ENCODE data around the gene TDRD6. TPM values are rescaled to one million over a fixed set of nuclear protein-coding genes. Genes with fewer than 3 reads are reported as not detected.

The TDRD6 gene, protein sequence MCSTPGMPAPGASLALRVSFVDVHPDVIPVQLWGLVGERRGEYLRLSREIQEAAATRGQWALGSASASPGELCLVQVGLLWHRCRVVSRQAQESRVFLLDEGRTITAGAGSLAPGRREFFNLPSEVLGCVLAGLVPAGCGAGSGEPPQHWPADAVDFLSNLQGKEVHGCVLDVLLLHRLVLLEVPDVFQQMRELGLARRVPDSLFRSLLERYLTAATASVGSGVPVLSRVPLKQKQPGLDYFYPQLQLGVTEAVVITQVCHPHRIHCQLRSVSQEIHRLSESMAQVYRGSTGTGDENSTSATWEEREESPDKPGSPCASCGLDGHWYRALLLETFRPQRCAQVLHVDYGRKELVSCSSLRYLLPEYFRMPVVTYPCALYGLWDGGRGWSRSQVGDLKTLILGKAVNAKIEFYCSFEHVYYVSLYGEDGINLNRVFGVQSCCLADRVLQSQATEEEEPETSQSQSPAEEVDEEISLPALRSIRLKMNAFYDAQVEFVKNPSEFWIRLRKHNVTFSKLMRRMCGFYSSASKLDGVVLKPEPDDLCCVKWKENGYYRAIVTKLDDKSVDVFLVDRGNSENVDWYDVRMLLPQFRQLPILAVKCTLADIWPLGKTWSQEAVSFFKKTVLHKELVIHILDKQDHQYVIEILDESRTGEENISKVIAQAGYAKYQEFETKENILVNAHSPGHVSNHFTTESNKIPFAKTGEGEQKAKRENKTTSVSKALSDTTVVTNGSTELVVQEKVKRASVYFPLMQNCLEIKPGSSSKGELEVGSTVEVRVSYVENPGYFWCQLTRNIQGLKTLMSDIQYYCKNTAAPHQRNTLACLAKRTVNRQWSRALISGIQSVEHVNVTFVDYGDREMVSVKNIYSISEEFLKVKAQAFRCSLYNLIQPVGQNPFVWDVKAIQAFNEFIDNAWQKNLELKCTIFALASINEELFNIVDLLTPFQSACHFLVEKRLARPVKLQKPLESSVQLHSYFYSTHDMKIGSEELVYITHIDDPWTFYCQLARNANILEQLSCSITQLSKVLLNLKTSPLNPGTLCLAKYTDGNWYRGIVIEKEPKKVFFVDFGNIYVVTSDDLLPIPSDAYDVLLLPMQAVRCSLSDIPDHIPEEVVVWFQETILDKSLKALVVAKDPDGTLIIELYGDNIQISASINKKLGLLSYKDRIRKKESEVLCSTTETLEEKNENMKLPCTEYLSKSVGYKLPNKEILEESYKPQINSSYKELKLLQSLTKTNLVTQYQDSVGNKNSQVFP (N-terminal part only)
- 10 to 100 TPM in 1 of 2 donors, under 1 TPM in 1; 0.91 to 13.0 TPM for total RNA-seq

DNA sequence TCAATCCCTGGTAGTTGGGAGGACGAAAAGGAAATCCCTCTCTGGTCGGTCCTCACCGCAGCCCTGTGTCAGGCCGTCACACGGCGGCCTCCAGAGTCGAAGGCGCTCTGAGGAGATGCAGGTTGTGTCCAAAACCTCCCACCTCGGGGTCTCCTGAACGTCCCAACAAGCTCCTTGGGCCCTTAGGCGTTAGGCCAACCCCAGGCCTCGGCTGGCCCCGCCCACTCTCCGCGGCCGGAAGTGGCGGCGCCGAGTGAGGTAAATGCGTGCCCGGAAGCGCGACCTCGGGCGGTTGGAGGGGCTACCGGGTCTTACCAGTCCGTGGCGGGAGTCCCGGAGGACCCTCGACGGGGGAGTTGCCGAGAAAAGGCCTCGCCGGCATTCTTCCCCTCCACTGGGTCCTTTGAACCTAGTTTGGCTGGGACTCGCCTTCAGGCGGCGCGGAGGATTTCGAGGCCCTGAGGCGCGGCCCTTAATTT, at the start of gene TDRD6:
TSS of gene TDRD6 (plus strand) at position 267 of the 479 bp plus-strand sequence. CDS start 244 bp downstream, outside the sequence.
- H3K27ac ChIP-seq = no peak within 1 kb of the TSS
- no peaks in the 10 kb centered on the region for H3K36me3 ChIP-seq
- no peaks in the 10 kb centered on the region for H3K4me1 ChIP-seq (replicated peaks)
- H3K4me3 ChIP-seq = no peak within 1 kb of the TSS
- no peaks in the 10 kb centered on the region for H3K27me3 ChIP-seq (replicated peaks; ENCODE audit: insufficient read depth)
- TF ChIP-seq POLR2A (IDR thresholded peaks at IDR 0.05) = no peak
- H3K9me3 ChIP-seq = no peaks in the 10 kb centered on the region
- DNase-seq (ENCODE audit: low spot score) = no peak
- intact Hi-C loops (cut with DNase I) = no loop called here
- 93% methylated on average over 39 of the region's 41 CpGs for WGBS

DNA sequence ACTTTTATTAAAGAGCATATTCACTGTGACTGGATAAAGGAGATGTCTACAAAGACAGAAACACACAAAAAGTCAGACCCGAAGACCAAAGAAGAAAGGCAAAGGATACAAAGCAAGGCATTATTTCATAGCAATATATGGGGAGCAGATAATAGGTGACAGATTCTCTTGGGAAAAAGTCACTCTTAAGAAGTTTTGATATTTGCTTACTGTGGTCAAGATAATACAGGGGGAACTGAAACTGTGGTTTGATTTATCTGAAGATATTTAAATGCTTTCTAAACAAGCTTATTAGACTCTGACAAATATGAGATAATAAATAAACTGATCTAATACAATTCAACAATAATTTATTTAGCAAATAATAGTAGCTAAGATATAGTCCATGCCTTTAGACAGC, 49.8 kb upstream of the TDRD6 start:
- Histone ChIP-seq H3K27me3 (replicated peaks; ENCODE audit: insufficient read depth) (no peaks in the 10 kb centered on the region), H3K36me3 (no peaks in the 10 kb centered on the region), H3K27ac (no peak overlapping the region), H3K4me1 (replicated peaks) (no peaks in the 10 kb centered on the region), H3K4me3 (no peak overlapping the region), H3K9me3 (no peaks in the 10 kb centered on the region)
- no peak for TF ChIP-seq POLR2AphosphoS5 (IDR thresholded peaks at IDR 0.05)
- TF ChIP-seq POLR2A (IDR thresholded peaks at IDR 0.05) = no peak
- TF ChIP-seq, protein P1, sequence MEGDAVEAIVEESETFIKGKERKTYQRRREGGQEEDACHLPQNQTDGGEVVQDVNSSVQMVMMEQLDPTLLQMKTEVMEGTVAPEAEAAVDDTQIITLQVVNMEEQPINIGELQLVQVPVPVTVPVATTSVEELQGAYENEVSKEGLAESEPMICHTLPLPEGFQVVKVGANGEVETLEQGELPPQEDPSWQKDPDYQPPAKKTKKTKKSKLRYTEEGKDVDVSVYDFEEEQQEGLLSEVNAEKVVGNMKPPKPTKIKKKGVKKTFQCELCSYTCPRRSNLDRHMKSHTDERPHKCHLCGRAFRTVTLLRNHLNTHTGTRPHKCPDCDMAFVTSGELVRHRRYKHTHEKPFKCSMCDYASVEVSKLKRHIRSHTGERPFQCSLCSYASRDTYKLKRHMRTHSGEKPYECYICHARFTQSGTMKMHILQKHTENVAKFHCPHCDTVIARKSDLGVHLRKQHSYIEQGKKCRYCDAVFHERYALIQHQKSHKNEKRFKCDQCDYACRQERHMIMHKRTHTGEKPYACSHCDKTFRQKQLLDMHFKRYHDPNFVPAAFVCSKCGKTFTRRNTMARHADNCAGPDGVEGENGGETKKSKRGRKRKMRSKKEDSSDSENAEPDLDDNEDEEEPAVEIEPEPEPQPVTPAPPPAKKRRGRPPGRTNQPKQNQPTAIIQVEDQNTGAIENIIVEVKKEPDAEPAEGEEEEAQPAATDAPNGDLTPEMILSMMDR (IDR thresholded peaks at IDR 0.05) = no peak
- WGBS = 89% methylated on average over 1 of the region's 1 CpG
- intact Hi-C loops (cut with DNase I) = no loop called here
- no peak for DNase-seq (ENCODE audit: low spot score)

DNA sequence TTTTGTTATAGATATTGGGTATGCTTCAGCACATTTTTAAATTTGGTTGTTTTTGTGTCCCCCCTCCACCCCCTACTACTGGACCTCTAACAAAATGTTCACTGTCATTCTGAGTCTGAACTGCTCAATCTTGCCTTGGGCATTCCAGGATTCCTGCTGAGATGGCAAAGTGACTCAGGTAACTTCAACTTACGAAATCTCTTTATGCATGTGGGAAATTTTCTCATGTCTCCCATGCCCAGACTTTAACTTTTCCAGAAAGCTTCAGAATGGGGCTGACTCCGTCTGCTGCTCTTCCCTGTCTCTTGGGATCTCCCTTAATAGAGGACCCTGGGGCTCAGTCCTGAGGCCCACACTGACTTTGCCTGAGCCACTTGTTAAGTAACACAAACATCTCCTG, 49.0 kb upstream of the TDRD6 start:
- DNase-seq (ENCODE audit: low spot score) = no peak
- 88% methylated on average over 2 of the region's 2 CpGs for WGBS
- no peak overlapping the region for H3K27ac ChIP-seq

DNA sequence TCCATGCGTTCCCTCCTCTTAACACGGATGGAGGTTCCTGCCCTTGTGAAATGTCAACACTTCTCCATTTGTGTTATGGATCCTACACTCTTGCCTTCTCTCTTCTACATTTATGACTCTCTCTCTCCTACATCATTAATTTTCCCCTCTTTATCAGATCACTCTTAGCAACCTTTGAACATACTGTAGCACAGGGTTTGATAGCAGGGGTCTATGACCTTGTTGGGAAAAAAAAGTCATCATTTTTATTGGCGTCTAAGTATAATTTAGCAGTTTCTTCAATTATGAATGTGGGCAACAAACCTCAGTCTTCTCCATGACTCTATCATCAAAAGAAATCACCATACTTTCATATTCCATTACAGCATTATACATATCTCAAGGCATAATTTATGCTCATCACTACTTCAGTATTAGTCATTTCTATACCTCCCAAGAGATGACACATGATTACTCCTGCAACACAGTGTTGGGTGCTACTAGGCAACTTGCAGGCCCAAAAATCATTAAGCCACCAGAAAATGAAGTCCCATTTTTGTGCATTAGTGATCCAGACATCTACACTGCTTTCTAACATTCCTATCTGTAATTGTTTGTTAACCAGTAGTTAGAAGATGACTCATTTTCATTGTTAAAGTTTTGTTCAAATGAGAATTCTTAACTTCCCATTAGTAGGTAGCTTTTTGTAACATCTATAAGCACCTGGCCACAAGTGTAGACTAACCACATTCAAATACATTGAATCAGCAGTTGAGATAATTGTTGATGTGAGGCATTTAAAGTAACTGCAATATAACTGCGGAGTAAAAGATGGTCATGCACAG, 44.5 kb upstream of the TDRD6 start:
- no peaks in the 10 kb centered on the region for H3K4me1 ChIP-seq (replicated peaks)
- no peaks in the 10 kb centered on the region for H3K27me3 ChIP-seq (replicated peaks; ENCODE audit: insufficient read depth)
- H3K36me3 ChIP-seq = no peaks in the 10 kb centered on the region
- H3K9me3 ChIP-seq = no peaks in the 10 kb centered on the region
- no peak for DNase-seq (ENCODE audit: low spot score)
- intact Hi-C loops (cut with DNase I) = no loop called here
- H3K4me3 ChIP-seq = no peak overlapping the region
- no peak overlapping the region for H3K27ac ChIP-seq
- TF ChIP-seq, protein P1 (IDR thresholded peaks at IDR 0.05) = no peak
- TF ChIP-seq POLR2A (IDR thresholded peaks at IDR 0.05) (no peak), POLR2AphosphoS5 (IDR thresholded peaks at IDR 0.05) (no peak)
- 95% methylated on average over 4 of the region's 4 CpGs for WGBS

More for the DNA sequence above, 49.0 kb upstream of the TDRD6 start:
- Histone ChIP-seq H3K36me3 (no peaks in the 10 kb centered on the region), H3K4me1 (replicated peaks) (no peaks in the 10 kb centered on the region), H3K9me3 (no peaks in the 10 kb centered on the region), H3K27me3 (replicated peaks; ENCODE audit: insufficient read depth) (no peaks in the 10 kb centered on the region), H3K4me3 (no peak overlapping the region)
- intact Hi-C loops (cut with DNase I) = no loop called here
- TF ChIP-seq POLR2AphosphoS5 (IDR thresholded peaks at IDR 0.05) (no peak), POLR2A (IDR thresholded peaks at IDR 0.05) (no peak)
- TF ChIP-seq, protein P1 (IDR thresholded peaks at IDR 0.05) = no peak
